Measurements from ENCODE around the gene PIGO. TPM values are rescaled to one million over a fixed set of nuclear protein-coding genes. Genes with fewer than 3 reads are reported as not detected.

PIGO gene
- polyA plus RNA-seq, 1 of the 3 experiments (the other 2 are of a cell fraction), result 31.0 TPM

DNA sequence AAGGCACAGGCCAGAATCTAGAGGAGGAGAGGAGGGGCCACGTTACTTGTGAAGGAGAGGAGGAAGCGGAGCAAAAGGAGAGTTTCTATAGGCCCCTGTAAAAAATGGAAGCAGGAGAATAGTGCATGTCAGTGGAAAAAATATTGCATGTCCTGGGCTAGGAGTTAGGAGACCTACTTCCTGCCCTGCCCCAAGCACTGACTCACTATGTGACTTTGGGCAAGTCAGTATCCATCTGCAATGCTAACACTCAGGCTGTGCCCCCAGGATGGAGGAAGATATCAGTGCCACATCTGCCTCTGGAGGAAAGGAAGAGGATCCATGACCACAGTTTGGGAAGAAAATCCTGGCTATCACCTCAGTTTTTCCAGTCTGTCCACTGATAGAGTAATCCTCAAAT lies 7.0 kb downstream of the PIGO start:
- ChIA-PET POLR2A (no interaction called here), CTCF (no interaction called here)
- Histone ChIP-seq H3K9me3 (no peaks in the 10 kb centered on the region), H3K4me1 (ENCODE audit: control insufficient read depth in 1 of 2, insufficient read depth in 2 of 2, low read depth in 1 of 2, low read length in 1 of 2) (no peaks in the 10 kb centered on the region), H2AFZ (ENCODE audit: low read depth) (no peak overlapping the region), H3K36me3 (replicated peaks in 1 of 2; ENCODE audit: control insufficient read depth in 1 of 2, insufficient read depth in 2 of 2, low read length in 1 of 2) (peaks cover 5 to 56% of the 10 kb centered on the region in 2 experiments), H3K9ac (no peak overlapping the region), H3K79me2 (ENCODE audit: insufficient read depth) (0 out of 2 replicates have a peak, but pooled peaks cover under 1% of the 10 kb centered on the region), H3K4me2 (no peak overlapping the region), H3K4me3 (ENCODE audit: low read depth in 2 of 2, low read length in 1 of 2) (no peak overlapping the region), H4K20me1 (ENCODE audit: insufficient read depth) (no peaks in the 10 kb centered on the region), H3K27ac (ENCODE audit: low read depth in 2 of 2, low read length in 1 of 2) (no peak overlapping the region), H3K9me2 (no peaks in the 10 kb centered on the region), H3F3A (replicated peaks; ENCODE audit: insufficient read depth) (peaks cover 8% of the 10 kb centered on the region), H3K27me3 (ENCODE audit: insufficient read depth) (no peaks in the 10 kb centered on the region)
- DNase-seq, result no peak
- TF ChIP-seq RXRA (IDR thresholded peaks at IDR 0.05; ENCODE audit: borderline replicate concordance, low read depth) (no peak), GABPA (IDR thresholded peaks at IDR 0.05; ENCODE audit: low read depth) (no peak), RCOR1 (IDR thresholded peaks at IDR 0.05; ENCODE audit: low read length) (no peak), TEAD4 (IDR thresholded peaks at IDR 0.05; ENCODE audit: borderline replicate concordance, insufficient read depth) (no peak), FOXJ3 (CRISPR knock-in tag; IDR thresholded peaks at IDR 0.05) (no peak), TCF12 (IDR thresholded peaks at IDR 0.05) (no peak), POLR2AphosphoS5 (IDR thresholded peaks at IDR 0.05; ENCODE audit: low read depth, low read length) (no peak), MXI1 (IDR thresholded peaks at IDR 0.05; ENCODE audit: low read depth, low read length) (no peak), SIN3A (IDR thresholded peaks at IDR 0.05; ENCODE audit: borderline replicate concordance, low read depth, low read length) (no peak), ELF1 (IDR thresholded peaks at IDR 0.05) (no peak)
- TF ChIP-seq, protein P1, sequence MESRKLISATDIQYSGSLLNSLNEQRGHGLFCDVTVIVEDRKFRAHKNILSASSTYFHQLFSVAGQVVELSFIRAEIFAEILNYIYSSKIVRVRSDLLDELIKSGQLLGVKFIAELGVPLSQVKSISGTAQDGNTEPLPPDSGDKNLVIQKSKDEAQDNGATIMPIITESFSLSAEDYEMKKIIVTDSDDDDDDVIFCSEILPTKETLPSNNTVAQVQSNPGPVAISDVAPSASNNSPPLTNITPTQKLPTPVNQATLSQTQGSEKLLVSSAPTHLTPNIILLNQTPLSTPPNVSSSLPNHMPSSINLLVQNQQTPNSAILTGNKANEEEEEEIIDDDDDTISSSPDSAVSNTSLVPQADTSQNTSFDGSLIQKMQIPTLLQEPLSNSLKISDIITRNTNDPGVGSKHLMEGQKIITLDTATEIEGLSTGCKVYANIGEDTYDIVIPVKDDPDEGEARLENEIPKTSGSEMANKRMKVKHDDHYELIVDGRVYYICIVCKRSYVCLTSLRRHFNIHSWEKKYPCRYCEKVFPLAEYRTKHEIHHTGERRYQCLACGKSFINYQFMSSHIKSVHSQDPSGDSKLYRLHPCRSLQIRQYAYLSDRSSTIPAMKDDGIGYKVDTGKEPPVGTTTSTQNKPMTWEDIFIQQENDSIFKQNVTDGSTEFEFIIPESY (IDR thresholded peaks at IDR 0.05; ENCODE audit: borderline replicate concordance, low read depth), result no peak
- WGBS (ENCODE audit: low lambda C conversion rate), result 97% methylated on average over 2 of the region's 2 CpGs

DNA sequence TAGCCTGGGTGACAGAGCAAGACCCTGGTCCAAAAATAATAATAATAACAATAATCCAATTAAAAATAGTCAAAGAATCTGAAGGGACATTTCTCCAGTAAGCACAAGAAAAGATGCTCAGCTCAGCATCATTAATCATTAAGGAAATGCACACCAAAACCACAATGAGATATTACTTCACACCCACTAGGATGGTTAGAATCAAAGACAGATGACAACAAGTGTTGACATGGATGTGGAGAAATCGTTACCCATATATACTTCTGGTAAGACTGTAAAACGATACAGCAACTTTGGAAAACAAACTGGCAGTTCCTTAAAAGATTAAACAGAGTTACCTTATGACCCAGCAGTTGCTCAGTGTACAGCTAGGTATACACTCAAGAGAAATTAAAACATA lies 11.3 kb downstream of the PIGO start:
- H2AFZ ChIP-seq (ENCODE audit: low read depth), result no peak overlapping the region
- no peaks in the 10 kb centered on the region for H3K27me3 ChIP-seq (ENCODE audit: insufficient read depth)
- peaks cover 12% of the 10 kb centered on the region for H3F3A ChIP-seq (replicated peaks; ENCODE audit: insufficient read depth)
- H3K4me3 ChIP-seq (ENCODE audit: low read depth in 2 of 2, low read length in 1 of 2), result no peak overlapping the region
- TF ChIP-seq RAD21 (IDR thresholded peaks at IDR 0.05; ENCODE audit: low read length) (no peak), EP300 (IDR thresholded peaks at IDR 0.05; ENCODE audit: borderline replicate concordance in 1 of 2, low read depth in 1 of 2, low read length in 1 of 2) (no peak), MXI1 (IDR thresholded peaks at IDR 0.05; ENCODE audit: low read depth, low read length) (no peak), GABPA (IDR thresholded peaks at IDR 0.05; ENCODE audit: low read depth) (no peak), ELF1 (IDR thresholded peaks at IDR 0.05) (no peak), FOXJ3 (CRISPR knock-in tag; IDR thresholded peaks at IDR 0.05) (no peak), GATA2 (CRISPR knock-in tag; IDR thresholded peaks at IDR 0.05) (no peak), TAF1 (IDR thresholded peaks at IDR 0.05; ENCODE audit: borderline replicate concordance, low read depth, low read length) (no peak)
- TF ChIP-seq, protein P2, sequence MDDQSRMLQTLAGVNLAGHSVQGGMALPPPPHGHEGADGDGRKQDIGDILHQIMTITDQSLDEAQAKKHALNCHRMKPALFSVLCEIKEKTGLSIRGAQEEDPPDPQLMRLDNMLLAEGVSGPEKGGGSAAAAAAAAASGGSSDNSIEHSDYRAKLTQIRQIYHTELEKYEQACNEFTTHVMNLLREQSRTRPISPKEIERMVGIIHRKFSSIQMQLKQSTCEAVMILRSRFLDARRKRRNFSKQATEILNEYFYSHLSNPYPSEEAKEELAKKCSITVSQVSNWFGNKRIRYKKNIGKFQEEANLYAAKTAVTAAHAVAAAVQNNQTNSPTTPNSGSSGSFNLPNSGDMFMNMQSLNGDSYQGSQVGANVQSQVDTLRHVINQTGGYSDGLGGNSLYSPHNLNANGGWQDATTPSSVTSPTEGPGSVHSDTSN (IDR thresholded peaks at IDR 0.05), result no peak
- TF ChIP-seq, protein P3, sequence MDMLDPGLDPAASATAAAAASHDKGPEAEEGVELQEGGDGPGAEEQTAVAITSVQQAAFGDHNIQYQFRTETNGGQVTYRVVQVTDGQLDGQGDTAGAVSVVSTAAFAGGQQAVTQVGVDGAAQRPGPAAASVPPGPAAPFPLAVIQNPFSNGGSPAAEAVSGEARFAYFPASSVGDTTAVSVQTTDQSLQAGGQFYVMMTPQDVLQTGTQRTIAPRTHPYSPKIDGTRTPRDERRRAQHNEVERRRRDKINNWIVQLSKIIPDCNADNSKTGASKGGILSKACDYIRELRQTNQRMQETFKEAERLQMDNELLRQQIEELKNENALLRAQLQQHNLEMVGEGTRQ (IDR thresholded peaks at IDR 0.05; ENCODE audit: borderline replicate concordance, low read depth, low read length), result no peak
- CTCF ChIA-PET, result interaction anchor here (2.5 kb wide), 1 partner anchor 11 kb away, joined by 10 read pairs; the partner anchor contains the start of gene PIGO
- H3K9me3 ChIP-seq, result no peaks in the 10 kb centered on the region
- H3K9ac ChIP-seq, result no peak overlapping the region
- no peaks in the 10 kb centered on the region for H3K4me1 ChIP-seq (ENCODE audit: control insufficient read depth in 1 of 2, insufficient read depth in 2 of 2, low read depth in 1 of 2, low read length in 1 of 2)
- H3K4me2 ChIP-seq, result no peak overlapping the region
- H3K9me2 ChIP-seq, result no peaks in the 10 kb centered on the region
- H3K27ac ChIP-seq (ENCODE audit: low read depth in 2 of 2, low read length in 1 of 2), result no peak overlapping the region
- POLR2A ChIA-PET, result no interaction called here
- no peak for DNase-seq
- no peaks in the 10 kb centered on the region for H3K79me2 ChIP-seq (ENCODE audit: insufficient read depth)
- WGBS (ENCODE audit: low lambda C conversion rate), result 90% methylated on average over 2 of the region's 2 CpGs
- H4K20me1 ChIP-seq (ENCODE audit: insufficient read depth), result no peaks in the 10 kb centered on the region
- peaks cover 0 to 19% of the 10 kb centered on the region in 2 experiments for H3K36me3 ChIP-seq (replicated peaks in 1 of 2; ENCODE audit: control insufficient read depth in 1 of 2, insufficient read depth in 2 of 2, low read length in 1 of 2)
